Femur (tissue), 1 donor: Measurements from ENCODE around the gene TRIM45.

Experiments
- DNase-seq: peaks from one replicate; pipeline ENCODE4 v3.0.0-alpha.2; 2017

The TRIM45 gene

GRCh38 chr1:117098287-117098890, 23.2 kb downstream of the TRIM45 start:
- no peak for DNase-seq

GRCh38 chr1:117097443-117097842, 24.1 kb downstream of the TRIM45 start:
- no peak for DNase-seq

- no peak for DNase-seq
Observed at GRCh38 chr1:117096951-117097408, 24.6 kb downstream of the TRIM45 start.

DNA sequence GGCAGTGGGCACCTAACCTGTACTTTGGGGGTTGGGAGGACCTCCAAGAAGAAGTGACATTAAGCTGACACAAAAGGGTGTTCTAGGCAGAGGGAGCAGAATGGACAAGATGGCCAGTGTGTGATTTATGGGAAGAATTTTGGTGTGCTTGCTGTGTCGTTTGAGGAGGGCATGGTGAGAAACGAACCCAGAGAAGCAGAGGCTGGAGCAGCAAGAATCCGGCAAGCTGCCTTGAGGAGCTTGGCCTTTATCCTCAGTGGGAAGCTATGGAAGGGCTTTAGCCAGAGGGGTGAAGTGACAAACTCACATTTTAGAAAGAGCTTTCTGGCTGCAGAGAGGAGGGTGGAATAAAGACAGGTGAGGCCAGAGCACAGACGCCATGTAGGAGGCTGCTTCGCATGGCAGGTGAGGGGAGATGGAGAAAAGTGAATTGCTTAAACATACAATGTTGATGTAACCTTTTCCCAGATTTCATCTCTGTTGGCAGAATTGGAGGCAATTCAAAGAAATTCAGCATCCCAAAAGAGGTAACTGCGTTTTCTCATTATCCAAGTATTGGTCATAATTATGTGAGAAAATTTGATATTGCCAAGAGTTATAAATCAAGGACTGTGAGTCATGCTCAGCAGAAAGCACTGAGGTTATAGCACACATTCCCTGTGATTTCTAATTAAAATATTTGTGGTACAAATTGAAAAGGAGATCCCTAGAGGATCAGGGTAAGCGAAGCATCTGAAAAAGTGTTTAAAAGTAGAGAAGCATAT, 26.5 kb downstream of the TRIM45 start:
- no peak for DNase-seq

DNA sequence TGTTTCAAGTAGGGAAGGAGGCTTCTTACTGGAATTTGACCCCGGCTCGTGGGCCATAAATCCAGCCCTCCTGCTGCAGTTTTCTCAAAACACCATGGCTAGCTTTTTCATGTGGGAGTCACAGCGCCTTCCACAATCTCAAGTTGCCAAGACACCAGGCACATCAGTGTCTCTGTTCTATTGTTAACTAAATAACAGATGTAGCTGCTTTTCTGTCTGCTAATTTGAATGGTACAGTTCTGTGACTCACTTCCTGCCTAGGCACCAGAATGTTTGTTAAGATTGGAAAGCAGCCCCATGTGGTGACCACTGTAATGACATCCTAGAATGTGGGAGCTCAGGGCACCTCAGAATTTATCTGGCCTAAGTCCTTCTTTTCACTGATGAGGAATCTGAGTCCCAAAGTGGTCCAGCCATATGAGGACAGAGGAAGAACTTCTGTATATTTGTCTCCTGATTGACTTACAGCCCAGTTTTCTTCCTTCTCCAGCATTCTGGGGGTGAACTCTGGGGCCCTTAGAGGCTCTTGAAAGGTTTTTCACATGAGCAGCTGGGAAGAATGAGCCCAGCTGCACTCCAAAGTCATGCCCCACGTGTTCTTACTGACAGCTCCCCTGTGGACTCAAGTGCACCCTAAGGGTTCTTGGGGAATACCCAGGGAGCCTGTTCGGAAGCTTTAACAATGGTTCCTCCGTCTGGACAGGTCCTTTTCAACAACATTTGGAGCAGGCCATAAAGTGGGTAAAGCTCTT, 27.5 kb downstream of the TRIM45 start:
- DNase-seq, result no peak

DNA sequence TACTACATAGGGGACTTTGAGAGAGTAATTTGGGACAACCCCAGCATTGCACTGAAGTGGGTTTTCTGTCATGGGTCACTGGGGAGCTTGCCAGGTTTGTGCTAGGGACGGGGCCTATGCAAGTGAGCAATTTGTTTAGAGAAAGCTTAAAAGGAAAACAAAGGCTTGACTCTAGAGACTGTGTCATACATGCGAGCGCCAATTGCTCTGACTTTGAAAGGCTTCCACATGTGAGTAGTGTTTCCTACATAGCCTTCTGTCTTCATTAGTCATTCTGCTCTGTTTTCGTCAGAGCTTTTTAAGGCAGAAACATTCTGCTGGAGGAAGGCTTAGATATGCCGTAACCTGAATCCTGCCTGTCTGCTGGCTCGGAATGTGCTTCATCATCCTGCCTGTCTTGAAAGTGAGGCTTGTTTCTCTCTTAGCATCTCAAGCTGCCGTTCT, 28.4 kb downstream of the TRIM45 start:
- peak; percentile 45 for DNase-seq

DNA sequence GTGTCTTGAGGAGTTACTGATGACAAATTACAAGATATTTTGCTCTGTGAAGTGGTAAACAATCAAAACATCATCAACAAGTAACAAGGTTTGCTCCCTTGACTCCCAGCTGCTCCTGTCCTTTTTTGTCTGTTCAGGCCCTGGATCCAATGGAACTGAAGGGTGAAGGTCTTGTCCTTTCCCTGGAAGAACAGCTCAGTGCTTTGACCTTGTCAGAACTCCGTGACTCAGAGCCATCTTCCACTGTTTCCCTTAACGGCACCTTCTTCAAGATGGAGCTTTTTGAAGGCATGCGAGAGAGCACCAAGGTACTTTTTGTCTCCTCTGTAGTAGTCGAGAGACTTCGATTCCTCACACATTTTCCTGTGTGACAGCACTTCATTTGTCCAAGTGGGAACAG, 29.0 kb downstream of the TRIM45 start:
- DNase-seq, result no peak

GRCh38 chr1:117089996-117090395, 31.6 kb downstream of the TRIM45 start:
- no peak for DNase-seq

GRCh38 chr1:117087686-117088085, 33.9 kb downstream of the TRIM45 start:
- no peak for DNase-seq

- no peak for DNase-seq
Observed at GRCh38 chr1:117084231-117084630, 37.3 kb downstream of the TRIM45 start.

DNA sequence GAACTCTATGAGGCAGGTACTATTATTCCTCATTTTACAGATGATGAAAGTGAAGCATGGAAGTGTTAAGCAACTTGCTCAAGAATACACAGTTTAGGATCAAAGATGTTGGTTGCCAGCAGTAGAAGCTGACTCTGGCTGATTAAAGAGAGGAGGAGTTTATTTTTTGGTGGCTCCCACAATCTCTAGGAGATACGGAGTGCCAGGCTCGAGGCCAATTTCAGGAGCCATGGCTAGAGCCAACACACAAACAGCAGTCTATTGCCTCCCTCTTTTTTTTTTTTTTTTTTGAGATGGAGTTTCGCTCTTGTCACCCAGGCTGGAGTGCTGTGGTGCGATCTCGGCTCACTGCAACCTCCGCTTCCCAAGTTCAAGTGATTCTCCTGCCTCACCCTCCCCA, 41.8 kb downstream of the TRIM45 start:
- no peak for DNase-seq

DNA sequence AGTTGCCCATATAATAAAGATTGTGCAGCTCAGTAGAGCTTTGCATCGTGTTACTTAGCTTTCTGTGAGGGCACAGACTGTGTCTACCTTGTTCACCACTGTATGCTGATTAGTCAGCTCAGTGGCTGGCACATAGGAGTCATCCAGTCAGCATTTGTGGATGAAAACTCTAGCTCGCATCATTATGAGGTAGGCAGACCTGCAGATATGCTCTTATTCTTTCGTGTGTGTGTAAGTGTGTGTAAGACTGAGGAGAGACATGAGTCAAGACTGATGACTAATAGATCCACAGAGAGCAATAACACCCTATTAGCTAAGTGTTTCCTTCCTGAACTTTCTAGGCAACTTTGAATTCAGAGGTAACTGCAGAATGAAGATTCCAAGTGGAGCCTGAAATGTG, 44.3 kb downstream of the TRIM45 start:
- no peak for DNase-seq

DNA sequence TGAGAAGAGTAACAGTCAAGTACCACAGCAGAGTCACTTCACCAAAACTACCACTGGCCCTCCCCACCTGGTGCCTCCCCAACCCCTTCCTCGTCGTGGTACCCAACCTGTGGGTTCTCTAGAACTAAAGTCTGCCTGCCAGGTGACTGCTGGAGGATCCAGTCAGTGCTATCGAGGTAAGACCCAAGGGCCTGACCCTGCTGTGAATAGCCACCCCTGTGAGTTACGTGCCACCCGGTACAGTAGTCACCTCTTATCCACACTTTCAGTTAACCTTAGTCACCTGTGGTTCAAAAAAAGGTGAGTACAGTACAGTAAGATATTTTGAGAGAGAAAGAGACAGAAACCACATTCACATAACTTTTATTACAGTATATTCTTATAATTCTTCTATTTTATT, 44.9 kb downstream of the TRIM45 start:
- no peak for DNase-seq

- no peak for DNase-seq
Observed at GRCh38 chr1:117070124-117070523, 51.4 kb downstream of the TRIM45 start.

- DNase-seq, result no peak
Observed at GRCh38 chr1:117069220-117069844, 52.2 kb downstream of the TRIM45 start.

DNA sequence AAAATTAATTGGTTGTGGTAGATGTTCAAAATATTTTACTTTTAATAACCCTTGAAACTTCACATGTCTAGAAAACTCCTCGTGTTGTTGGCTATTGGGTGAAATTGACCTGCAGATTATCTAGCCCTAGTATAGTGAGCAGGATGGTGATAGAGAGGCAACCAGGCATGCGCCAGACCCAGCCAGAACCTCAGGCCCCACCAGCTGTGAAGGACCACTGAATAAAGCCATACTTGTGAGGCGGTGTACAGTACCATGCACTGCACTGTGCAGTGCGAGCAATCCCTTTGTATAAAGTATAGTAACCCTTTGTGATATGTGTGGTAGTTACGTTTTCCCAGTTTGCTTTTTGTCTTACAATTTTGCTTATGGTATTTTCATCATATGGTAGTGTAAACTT, 53.0 kb downstream of the TRIM45 start:
- no peak for DNase-seq

- DNase-seq, result peak; percentile 74
Observed at GRCh38 chr1:117067533-117068370, 53.8 kb downstream of the TRIM45 start.

DNA sequence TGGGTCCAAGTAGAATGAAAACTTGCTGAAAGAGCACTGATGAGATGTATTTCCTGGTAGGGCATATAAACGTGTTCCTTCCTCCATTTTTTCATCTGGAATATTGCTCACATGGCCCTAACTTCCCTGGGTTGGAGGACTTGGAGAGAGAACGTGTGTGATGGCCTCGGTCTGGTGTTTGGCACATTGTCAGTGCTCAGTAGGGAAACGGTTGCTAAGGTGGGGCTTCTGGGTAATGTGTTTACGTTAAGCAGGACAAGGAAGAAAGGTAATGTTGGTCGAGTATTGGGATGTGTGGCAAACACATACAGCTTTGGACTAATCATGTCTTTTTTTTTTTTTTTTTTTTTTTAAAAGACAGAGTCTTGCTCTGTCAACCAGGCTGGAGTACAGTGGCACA, 55.2 kb downstream of the TRIM45 start:
- no peak for DNase-seq

GRCh38 chr1:117061986-117062415, 59.5 kb downstream of the TRIM45 start:
- no peak for DNase-seq
